HG03520 (cell line): ENCODE data around the gene CRYBG2.
"Not testable (repeated sequence)": the region's sequence is repeated elsewhere in the genome, so short reads cannot be mapped to it uniquely, and the experiment has no call there.

Source experiments
- ATAC-seq: cut with Tn5 transposase; IDR thresholded peaks from one replicate; pipeline ENCODE4 v1.9.1; 2021; ENCODE audit warnings: mild to moderate bottlenecking, moderate library complexity; ENCODE audit not compliant: unreplicated experiment

Gene CRYBG2

DNA sequence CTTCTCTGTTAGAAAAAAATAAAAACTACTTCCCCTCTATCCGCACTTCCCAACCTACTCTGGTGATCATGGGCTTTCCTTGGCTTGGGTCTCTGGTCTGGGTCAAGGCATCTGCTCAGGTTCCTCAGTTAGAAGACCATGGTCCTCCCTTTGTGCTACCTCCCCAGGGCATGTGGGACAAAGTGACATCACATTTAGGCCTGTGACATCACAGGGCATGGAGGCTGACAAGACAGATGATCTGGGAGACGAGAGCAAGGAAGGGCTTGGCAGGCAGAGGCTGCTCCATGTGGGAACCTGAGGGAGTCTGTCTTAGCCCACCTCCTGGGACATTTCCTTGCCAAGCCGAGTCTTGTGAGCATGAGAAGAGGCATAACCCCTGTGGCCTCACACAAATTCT lies 18.7 kb upstream of the CRYBG2 start, which contains the start of gene ZNF683:
Gene ZNF683 (minus strand): TSS at position 140 of the 400 bp plus-strand sequence. CDS start 4,179 bp downstream, outside the sequence.
- ATAC-seq, result not testable (repeated sequence)

GRCh38 chr1:26372039-26372438 lies 18.1 kb upstream of the CRYBG2 start:
- ATAC-seq, result no peak

GRCh38 chr1:26370591-26371382 lies 16.9 kb upstream of the CRYBG2 start:
- no peak for ATAC-seq

- ATAC-seq, result no peak
These were observed 14.6 kb upstream of the CRYBG2 start for GRCh38 chr1:26368486-26368885.

DNA sequence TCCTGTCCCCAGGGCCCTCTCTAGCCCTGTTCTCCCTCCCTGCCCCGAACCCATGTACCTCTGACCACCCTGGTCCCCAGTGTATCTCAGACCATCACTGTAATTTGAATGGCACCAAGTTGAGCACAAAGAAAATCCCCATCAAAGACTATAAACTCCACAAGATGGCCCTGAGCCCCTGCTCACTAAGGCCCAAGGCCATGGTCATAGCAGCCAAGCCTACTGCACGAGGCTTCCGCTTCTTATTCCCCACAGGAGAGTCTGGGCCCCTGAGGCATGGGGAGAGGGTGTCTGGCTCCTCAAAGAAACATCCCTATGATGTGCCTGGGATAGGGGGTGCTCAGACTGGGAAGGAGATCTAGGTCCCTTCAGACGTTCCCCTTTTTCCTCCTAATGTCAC lies 14.1 kb upstream of the CRYBG2 start:
- ATAC-seq, result no peak

DNA sequence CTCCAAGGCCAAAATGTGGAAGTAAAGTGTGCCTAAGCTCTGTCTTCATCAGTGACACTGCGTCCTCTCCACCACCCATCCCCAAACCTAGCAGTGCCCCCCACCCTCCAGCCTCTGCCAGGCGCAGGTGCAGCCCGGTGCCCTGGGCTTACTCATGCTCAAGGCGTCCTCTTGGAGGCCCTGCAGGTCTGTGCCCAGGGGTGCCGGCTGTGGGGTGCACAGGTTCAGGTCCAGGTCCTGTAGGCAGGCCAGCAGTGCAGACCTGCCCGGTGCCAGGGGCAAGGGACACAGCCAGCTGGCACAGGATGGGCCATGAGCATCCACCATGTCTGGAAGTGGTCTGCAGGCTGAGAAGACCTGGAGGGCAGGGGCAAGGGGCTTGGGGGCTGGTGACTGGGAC lies 13.5 kb upstream of the CRYBG2 start:
- ATAC-seq, result no peak

- ATAC-seq, result no peak
These were observed 11.0 kb upstream of the CRYBG2 start for GRCh38 chr1:26364956-26365355.

GRCh38 chr1:26363549-26364448 lies 9.9 kb upstream of the CRYBG2 start:
- ATAC-seq, result no peak

GRCh38 chr1:26362331-26362730 lies 8.4 kb upstream of the CRYBG2 start:
- no peak for ATAC-seq

DNA sequence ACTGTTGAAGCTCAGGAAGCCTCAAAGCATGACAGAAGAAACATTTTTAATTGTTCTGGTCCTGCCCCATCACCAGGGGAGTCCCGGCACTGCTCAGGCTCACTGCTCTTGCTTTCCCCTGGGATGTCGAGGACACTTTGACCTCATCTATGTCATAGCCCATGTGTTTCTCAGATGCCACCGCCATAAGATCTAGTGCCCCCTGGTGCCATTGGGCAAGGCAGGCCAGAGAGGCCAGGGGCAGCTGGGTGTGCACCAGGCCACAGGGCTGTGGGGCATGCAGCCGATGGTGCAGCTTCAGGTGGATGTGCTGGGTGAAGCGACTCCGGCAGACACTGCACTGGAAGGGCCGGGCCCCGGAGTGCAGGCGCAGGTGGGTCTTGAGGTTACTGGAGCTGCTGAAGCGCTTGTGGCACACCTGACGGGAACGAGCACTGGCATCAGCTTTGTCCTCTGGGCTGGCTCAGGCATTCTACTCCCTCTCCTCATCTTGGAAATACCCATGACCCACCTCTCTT lies 7.7 kb upstream of the CRYBG2 start:
- no peak for ATAC-seq

- ATAC-seq, result no peak
These were observed 7.1 kb upstream of the CRYBG2 start for GRCh38 chr1:26360807-26361604.

- ATAC-seq, result no peak
These were observed 6.3 kb upstream of the CRYBG2 start for GRCh38 chr1:26359981-26360806.

DNA sequence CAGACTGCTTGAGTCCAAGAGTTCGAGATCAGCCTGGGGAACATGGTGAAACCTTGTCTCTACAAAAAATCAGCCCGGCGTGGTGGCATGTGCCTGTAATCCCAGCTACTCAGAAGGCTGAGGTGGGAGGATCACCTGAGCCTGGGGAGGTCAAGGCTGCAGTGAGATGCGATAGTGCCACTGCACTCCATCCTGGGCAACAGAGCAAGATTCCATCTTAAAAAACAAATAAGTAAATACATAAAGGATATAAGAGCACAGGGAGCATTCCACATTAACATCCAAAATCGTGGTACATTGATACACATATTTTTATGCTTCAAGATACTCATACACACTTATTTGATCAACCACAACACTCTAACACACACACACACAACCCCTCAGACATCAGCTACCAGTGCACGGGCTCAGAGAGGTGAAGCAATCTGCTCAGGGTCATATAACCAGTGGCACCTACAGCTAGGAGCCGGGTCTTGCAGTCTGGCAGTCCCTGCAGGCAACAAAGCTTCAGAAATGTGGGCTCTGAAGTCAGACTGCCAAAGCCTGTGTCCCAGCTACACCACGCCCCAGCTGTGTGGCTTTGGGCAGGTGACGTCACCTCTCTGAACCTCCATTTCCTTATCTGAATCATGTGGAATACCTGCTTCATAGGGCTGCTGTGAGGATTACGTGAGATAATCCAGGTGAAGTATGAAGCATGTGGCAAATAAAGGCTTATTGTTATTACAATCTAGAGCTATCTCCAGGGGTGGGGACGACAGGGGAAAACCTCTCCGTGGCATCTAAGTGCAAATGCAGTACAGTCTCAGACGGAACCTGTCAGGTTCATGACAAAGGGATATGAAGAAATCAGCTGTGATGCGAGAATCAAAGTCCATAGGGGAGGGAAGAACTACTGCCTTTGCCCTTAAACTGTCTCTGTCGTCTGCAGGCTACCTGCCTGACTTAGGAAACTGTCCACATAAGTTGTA lies 4.8 kb upstream of the CRYBG2 start:
- no peak for ATAC-seq

GRCh38 chr1:26357121-26357602 lies 3.2 kb upstream of the CRYBG2 start:
- no peak for ATAC-seq

GRCh38 chr1:26356106-26356505 lies 2.2 kb upstream of the CRYBG2 start:
- ATAC-seq, result no peak

GRCh38 chr1:26354972-26355371 lies 1.0 kb upstream of the CRYBG2 start:
- no peak for ATAC-seq

DNA sequence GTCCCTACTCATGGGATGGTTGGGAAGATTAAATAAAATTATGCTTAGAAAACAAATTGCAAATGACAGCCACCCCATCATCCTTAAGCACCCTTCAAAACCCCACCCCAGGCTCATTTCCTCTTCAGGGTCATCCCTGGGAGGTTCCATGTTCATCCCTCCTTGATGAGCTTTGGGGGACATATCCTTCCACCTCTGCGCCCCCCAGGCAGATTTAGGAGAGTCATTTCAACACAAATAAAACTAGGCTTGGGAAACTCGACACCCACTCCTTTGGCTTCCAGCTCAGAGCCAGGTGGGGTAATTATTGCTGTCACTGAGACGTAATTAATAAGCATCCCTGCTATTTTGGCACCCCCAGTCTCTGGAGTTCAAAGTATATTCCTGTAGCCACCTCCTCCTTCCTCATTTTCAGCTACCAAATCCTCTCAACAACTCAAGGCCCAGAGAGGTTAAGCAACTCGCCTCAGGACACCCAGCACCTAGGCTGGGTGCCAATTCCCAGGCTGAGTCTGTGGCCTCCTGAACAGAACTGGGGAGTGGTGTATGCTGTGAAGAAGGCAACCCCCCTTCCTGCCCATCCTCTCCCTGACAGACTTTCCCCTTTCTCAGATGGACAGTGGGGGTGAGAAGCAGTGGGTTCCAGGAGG lies 595 bp downstream of the CRYBG2 start:
- ATAC-seq, result no peak

- ATAC-seq, result no peak
These were observed 1.6 kb downstream of the CRYBG2 start for GRCh38 chr1:26352338-26352679.
